Caco-2 (cell line): ENCODE results near the gene SYAP1. TPM values are rescaled to one million over a fixed set of nuclear protein-coding genes. Genes with fewer than 3 reads are reported as not detected.

Experiments used
- BruUV-seq: library from RNA; stranded (reverse); fragments of 400-500 nt; replicated peaks from 2 replicates; lab custom pipeline; 2021; lab: Mats Ljungman, UMichigan
- CTCF ChIA-PET: fragments of 300-600 bp; sonication (Branson Sonifier 250); formaldehyde crosslinking; loops from one replicate; lab custom pipeline; 2022; ENCODE audit warnings: antibody characterized with exemption; lab: Charles Lee
- POLR2A ChIA-PET: fragments of 300-600 bp; sonication (Branson Sonifier 250); formaldehyde crosslinking; loops from one replicate; lab custom pipeline; 2022; ENCODE audit warnings: antibody characterized with exemption; lab: Charles Lee
- DNase-seq, 2 experiments: peaks; one replicate each; pipeline versions ENCODE4 v3.0.0 to v3.0.0-alpha.2; 2020 to 2022
- H3K27me3 ChIP-seq: replicated peaks from 2 replicates; pipeline ENCODE4 v1.6.0; 2011; ENCODE audit warnings: low read length; ENCODE audit not compliant: control insufficient read depth, insufficient read depth
- H3K36me3 ChIP-seq: 2 replicates; pipeline ENCODE4 v1.5.1; 2011; ENCODE audit warnings: low read length; ENCODE audit not compliant: control insufficient read depth, insufficient read depth
- H3K4me1 ChIP-seq: fragments of 250-450 bp; sonication (Bioruptor Pico); 2 replicates; pipeline ENCODE4 v1.5.1; 2020; ENCODE audit warnings: mild to moderate bottlenecking
- H3K4me3 ChIP-seq: 2 replicates; pipeline ENCODE4 v1.5.1; 2011; ENCODE audit warnings: low read depth, mild to moderate bottlenecking, control low read depth, low read length
- H3K9me3 ChIP-seq: fragments of 250-450 bp; sonication (Bioruptor Pico); 2 replicates; pipeline ENCODE4 v1.5.1; 2020; ENCODE audit warnings: mild to moderate bottlenecking, moderate library complexity
- H3K27ac Mint-ChIP-seq: one replicate; pipeline ENCODE4 v1.8.0; 2022; ENCODE audit warnings: mixed read lengths; ENCODE audit not compliant: unreplicated experiment
- H3K27me3 Mint-ChIP-seq: one replicate; pipeline ENCODE4 v1.8.0; 2022; ENCODE audit warnings: mixed read lengths; ENCODE audit not compliant: insufficient read depth, unreplicated experiment
- H3K36me3 Mint-ChIP-seq: one replicate; pipeline ENCODE4 v1.8.0; 2022; ENCODE audit warnings: mild to moderate bottlenecking, mixed read lengths; ENCODE audit not compliant: insufficient read depth, unreplicated experiment
- H3K4me1 Mint-ChIP-seq: one replicate; pipeline ENCODE4 v1.8.0; 2022; ENCODE audit warnings: low read depth, mixed read lengths; ENCODE audit not compliant: unreplicated experiment
- H3K4me3 Mint-ChIP-seq: one replicate; pipeline ENCODE4 v1.8.0; 2022; ENCODE audit warnings: mild to moderate bottlenecking, moderate library complexity, mixed read lengths; ENCODE audit not compliant: unreplicated experiment
- H3K9me3 Mint-ChIP-seq: one replicate; pipeline ENCODE4 v1.8.0; 2022; ENCODE audit warnings: mixed read lengths; ENCODE audit not compliant: unreplicated experiment
- intact Hi-C: fragments of 100-400 bp; cut with micrococcal nuclease; formaldehyde crosslinking; loops from one replicate; pipeline ENCODE4 v1.10.0; 2022; ENCODE audit not compliant: unreplicated experiment
- total RNA-seq: library from RNA; stranded (reverse); gene quantifications from 2 replicates; pipeline ENCODE4 v1.2.3, GENCODE V29; 2022
- TF ChIP-seq, protein P1 (sequence below), 2 experiments: fragments of 200-600 bp in 1 of 2; IDR thresholded peaks; 1 replicate in 1 of 2; 2 replicates in 1 of 2; pipeline versions ENCODE4 v1.5.1 to v1.8.0; 2011 to 2022; ENCODE audit warnings: antibody characterized with exemption in 1 of 2, control low read depth in 1 of 2, inconsistent platforms in 1 of 2, low read depth in 1 of 2, low read length in 1 of 2, mild to moderate bottlenecking in 1 of 2, moderate library complexity in 1 of 2; ENCODE audit not compliant: insufficient read depth in 1 of 2, severe bottlenecking in 1 of 2, unreplicated experiment in 1 of 2

The SYAP1 gene
- total RNA-seq, 1 experiment from 2014 or later = 32.8 TPM

DNA sequence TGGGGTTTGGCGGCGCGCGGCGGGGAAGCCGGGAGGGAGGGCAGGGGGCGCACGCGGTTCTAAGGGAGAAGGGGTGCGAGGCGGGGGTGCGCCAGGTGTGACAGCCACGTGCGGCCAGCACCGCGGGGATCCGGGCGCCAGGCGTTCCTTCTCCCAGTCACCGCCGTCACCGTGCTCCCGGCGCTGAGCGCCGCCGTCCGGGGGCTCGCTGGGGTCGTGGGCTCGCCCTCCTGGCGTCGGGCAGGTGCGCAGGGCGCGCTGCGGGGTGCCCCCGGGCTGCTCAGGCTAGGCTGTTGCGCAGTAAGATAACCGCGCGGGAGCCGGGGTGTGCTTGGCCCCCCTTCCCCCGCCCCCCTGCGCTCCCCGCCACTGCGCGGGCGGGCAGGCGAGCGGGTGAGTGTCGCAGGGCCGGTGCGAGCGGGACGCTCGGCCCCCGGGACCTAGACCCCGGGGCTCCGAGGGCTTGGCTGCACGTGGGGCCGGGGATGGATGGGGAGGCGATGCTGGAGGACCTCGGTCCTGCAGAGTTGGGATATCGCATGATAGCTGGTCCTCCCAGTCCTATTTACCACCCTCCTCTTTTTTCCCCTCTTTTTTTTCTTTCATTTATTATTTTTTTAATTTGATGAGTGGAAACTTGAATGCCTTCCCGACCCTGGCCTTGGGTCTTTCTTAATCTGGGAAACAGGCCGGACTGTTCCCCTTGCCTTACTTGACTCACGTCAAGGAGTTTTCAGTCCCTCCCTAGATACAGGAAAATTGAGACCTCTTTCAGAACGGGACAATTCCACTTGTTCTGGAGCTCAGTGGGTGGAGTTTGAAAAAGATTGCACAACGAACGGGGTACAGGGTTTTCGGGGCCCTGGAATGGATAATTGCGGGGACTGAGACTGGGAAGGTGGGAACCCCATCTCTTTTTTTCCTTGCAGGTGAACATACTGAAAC is 67.7 kb downstream of the SYAP1 start:
- DNase-seq = peak in 1 of 2 experiments; percentile 9
- TF ChIP-seq, protein P1, sequence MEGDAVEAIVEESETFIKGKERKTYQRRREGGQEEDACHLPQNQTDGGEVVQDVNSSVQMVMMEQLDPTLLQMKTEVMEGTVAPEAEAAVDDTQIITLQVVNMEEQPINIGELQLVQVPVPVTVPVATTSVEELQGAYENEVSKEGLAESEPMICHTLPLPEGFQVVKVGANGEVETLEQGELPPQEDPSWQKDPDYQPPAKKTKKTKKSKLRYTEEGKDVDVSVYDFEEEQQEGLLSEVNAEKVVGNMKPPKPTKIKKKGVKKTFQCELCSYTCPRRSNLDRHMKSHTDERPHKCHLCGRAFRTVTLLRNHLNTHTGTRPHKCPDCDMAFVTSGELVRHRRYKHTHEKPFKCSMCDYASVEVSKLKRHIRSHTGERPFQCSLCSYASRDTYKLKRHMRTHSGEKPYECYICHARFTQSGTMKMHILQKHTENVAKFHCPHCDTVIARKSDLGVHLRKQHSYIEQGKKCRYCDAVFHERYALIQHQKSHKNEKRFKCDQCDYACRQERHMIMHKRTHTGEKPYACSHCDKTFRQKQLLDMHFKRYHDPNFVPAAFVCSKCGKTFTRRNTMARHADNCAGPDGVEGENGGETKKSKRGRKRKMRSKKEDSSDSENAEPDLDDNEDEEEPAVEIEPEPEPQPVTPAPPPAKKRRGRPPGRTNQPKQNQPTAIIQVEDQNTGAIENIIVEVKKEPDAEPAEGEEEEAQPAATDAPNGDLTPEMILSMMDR (IDR thresholded peaks at IDR 0.05; ENCODE audit: insufficient read depth in 1 of 2, low read depth in 1 of 2, low read length in 1 of 2, severe bottlenecking in 1 of 2, unreplicated experiment in 1 of 2) = no peak
- Histone ChIP-seq H3K27me3 (no peaks in the 10 kb centered on the region), H3K9me3 (no peaks in the 10 kb centered on the region), H3K4me1 (no peaks in the 10 kb centered on the region), H3K36me3 (no peaks in the 10 kb centered on the region), H3K4me3 (peak overlapping the region; percentile 82)
- no peaks in the 10 kb centered on the region for H3K4me1 Mint-ChIP-seq
- no peaks in the 10 kb centered on the region for H3K27me3 Mint-ChIP-seq
- POLR2A ChIA-PET = interaction anchor here (1.0 kb wide), 1 partner anchor 15 kb away, joined by 3 read pairs; no protein-coding TSS in a partner anchor
- intact Hi-C loops = loop anchor here (2.0 kb wide), 1 partner anchor 14 kb away; no protein-coding TSS in a partner anchor
- H3K36me3 Mint-ChIP-seq = peaks cover 15% of the 10 kb centered on the region
- peak overlapping the region; percentile 94 for H3K27ac Mint-ChIP-seq
- H3K9me3 Mint-ChIP-seq = no peaks in the 10 kb centered on the region
- CTCF ChIA-PET = no interaction called here
- H3K4me3 Mint-ChIP-seq = peak overlapping the region; percentile 99
- no TSS peak for BruUV-seq

DNA sequence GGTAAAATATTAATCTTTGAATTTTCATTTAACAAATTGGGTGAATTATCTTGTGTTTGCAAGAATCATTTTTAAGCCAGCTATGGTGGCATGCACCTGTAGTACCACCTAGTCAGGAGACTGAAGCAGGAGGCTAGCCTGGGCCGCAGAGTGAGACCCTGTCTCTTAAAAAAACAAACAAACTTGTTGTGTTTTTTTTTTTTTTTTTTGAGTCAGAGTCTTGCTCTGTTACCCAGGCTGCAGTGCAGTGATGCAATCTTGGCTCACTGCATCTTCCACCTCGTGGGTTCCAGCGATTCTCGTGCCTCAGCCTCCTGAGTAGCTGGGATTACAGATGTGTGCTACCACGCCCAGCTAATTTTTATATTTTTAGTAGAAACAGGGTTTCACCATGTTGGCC is 69.1 kb downstream of the SYAP1 start:
- TF ChIP-seq, protein P1 (IDR thresholded peaks at IDR 0.05; ENCODE audit: insufficient read depth in 1 of 2, low read depth in 1 of 2, low read length in 1 of 2, severe bottlenecking in 1 of 2, unreplicated experiment in 1 of 2) = no peak
- H3K4me3 Mint-ChIP-seq = no peak overlapping the region
- DNase-seq = no peak
- CTCF ChIA-PET = no interaction called here
- no TSS peak for BruUV-seq
- H3K9me3 Mint-ChIP-seq = no peaks in the 10 kb centered on the region
- no peak overlapping the region for H3K27ac Mint-ChIP-seq
- no peaks in the 10 kb centered on the region for H3K36me3 ChIP-seq
- no peaks in the 10 kb centered on the region for H3K27me3 Mint-ChIP-seq
- no peak overlapping the region for H3K4me3 ChIP-seq
- H3K4me1 Mint-ChIP-seq = no peaks in the 10 kb centered on the region
- H3K9me3 ChIP-seq = no peaks in the 10 kb centered on the region
- intact Hi-C loops = no loop called here
- H3K4me1 ChIP-seq = no peaks in the 10 kb centered on the region
- POLR2A ChIA-PET = no interaction called here
- H3K36me3 Mint-ChIP-seq = peaks cover 15% of the 10 kb centered on the region
- H3K27me3 ChIP-seq = no peaks in the 10 kb centered on the region

DNA sequence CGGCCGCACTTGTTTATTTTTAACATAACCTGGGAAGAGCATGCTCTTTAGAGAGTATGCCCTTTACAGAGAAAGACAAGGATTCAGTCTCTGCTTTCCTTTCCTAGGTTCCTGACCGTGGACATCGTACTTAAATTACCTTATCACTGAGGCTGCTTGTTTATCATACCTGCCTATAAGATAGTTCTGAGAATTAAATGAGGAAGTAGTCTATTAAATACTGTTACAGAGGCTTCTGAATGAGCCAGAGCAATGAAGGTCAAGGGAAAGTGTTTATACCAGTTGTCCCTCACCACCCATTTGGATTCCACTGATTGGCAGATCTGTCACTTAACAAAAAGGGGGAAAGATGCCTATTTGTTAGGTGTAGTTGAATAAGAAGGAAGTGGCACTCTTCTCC is 76.9 kb downstream of the SYAP1 start:
- Histone ChIP-seq H3K4me1 (no peaks in the 10 kb centered on the region), H3K4me3 (no peak overlapping the region), H3K9me3 (no peaks in the 10 kb centered on the region), H3K27me3 (no peaks in the 10 kb centered on the region), H3K36me3 (no peaks in the 10 kb centered on the region)
- POLR2A ChIA-PET = no interaction called here
- no peak for DNase-seq
- Mint-ChIP-seq H3K4me1 (no peaks in the 10 kb centered on the region), H3K27me3 (no peaks in the 10 kb centered on the region), H3K36me3 (peaks cover 19% of the 10 kb centered on the region), H3K4me3 (no peak overlapping the region), H3K9me3 (no peaks in the 10 kb centered on the region), H3K27ac (no peak overlapping the region)
- CTCF ChIA-PET = no interaction called here
- intact Hi-C loops = no loop called here
- TF ChIP-seq, protein P1 (IDR thresholded peaks at IDR 0.05; ENCODE audit: insufficient read depth in 1 of 2, low read depth in 1 of 2, low read length in 1 of 2, severe bottlenecking in 1 of 2, unreplicated experiment in 1 of 2) = no peak
- no TSS peak for BruUV-seq
